Activated CD4-positive, alpha-beta T cell treated with anti-CD3 and anti-CD28 coated beads, Interleukin-10, Interleukin-2, amounts not matched to agents 100 ng/mL and 50 ng/mL, durations not matched to agents 16 hours and 8 hours (primary cell): ENCODE measurements around the gene FAM204A.

Experiments
- DNase-seq: peaks from one replicate; pipeline ENCODE4 v3.0.0-alpha.2; 2020

The FAM204A gene

DNA sequence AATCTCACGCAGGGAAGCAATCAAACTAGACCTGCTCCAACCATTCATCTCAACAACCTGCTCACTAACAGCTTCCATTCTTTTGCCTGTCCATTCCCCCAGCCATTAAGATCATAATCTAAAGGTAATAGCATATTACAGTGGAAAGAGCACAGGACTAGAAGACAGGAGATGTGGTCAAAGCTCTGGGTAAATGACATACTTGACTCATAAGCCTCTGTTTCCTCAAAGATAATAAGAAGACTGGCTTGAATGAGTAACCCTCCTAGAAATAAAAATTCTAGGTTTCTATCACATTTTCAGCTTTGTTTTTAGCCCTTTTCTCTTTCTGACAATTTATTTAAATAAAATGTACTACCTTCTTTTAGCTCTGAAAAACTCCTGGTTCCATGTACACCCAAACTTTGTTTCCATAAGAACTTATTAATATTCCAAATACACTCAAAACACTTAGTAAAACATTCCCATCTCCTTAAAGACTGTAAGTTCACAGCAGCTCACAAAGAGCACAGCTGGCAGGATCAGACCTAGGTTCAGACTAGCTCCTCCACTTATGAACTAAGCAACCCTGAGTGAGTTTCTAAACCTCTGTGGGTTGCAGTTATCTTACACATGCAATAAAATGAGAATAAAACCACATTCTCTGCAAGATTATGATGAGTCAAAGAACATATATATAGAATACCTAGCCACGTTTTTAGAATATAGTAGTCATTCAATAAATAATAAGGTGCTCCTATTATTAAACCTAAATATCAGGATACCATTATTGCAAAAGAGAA lies 11.6 kb downstream of the FAM204A start:
- DNase-seq: peak; percentile 45

DNA sequence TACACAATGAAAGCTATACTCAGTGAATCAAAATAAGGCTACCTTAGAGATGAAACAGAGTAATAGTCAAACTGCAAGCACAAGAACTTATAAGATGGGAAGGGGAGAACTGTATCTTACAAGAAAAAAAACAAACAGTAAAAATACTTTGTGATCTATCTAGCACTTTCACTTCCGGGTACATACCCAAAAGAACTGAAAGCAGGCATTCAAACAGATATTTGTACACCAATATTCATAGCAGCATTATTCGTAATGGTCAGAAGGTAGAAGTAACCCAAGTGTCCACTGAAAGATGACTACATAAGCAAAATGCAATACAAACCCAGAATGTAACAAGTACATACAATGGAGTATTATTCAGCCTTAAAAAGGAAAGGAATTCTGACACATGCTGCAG lies 18.0 kb downstream of the FAM204A start:
- DNase-seq: no peak

DNA sequence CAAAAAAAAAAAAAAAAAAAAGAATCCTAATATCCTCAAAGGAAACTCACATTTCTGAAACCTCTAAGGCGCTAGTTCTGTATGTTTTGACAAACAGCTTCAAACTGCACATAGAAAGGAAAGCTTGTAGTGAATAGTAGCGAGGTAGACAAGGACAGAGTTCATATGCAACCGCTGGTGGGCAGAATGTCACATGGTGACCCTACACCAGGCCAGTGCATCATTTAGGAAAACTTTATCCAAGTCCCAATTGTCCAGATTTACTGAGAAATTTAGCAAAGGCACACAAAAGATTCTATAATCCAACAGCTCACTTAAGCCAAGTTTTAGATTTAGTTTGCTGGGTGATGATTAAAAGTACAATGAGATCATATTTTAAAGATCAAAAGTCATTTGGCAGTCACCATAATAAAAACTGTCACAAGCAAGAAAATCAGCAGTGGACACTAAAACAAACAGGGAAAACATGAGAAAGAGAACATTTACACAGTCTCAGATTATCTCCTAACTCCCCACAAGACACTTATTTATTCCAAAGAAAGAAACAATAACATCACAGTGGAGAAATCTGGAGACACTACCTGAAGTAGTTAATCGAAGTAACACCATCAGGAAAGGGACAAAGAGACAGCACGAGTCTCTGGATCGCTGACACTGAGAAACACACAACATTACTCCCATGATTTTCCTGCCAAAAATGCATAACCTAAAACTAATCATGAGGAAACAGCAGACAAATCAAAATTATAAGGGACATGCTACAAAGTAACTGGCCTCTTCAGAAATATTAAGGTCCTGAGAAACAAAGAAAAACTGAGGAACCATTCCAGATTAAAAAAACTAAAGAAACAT lies 20.2 kb downstream of the FAM204A start:
- no peak for DNase-seq

DNA sequence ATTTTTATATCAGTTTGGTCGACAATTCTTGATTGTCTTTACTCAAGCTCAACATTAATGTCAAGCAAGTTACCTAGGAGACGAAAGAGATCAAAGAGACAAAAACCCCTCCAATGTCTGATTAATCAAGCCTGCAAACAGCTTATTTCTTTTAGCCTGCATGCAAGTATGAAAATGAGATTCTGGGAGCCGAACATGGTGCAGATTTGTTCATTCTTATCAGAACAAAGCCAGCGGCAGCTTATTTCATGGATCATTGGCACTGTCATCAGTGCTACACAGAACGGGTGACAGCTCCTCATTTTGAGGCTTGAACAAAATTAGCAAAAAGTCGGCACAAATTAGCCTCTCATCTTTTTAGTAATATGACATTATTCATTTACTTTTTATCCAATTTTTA lies 26.5 kb downstream of the FAM204A start:
- DNase-seq: no peak

DNA sequence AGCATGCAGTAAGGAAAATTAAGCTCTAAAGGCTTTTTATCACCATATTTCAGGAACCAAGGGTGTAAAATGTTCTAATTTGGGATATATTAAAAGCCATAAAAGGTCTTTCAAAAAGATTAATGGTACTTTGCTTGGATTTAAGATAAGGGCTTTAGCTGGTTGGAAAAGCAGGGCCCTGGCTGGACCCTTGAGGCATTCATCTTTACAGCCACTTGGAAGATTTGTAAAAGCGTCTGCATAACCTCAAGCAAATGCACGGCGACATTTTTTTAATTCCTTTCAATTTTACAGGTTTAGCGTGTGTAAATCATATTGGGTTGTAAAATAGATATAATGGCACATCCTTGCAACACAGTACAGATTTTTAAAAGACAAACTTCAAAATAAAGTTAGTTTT lies 27.2 kb downstream of the FAM204A start:
- DNase-seq: no peak

DNA sequence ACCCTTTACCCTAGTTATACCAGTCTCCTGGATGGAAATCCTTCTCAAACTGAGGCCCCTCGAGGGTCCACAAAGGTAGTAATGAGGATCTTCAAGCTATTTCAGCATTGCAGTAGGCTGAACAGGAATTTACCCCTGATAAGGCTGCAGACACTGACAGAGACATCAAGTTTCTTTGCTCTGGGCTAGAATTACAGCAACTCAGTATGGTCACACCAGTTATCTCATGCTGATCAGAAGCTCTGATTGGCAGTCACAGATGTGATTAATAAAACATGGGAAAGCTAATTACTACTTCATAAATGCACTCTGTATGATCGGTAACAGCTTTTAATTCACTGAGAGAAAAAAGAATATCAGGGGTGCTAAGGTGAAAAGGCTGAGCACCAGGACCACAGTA lies 30.6 kb downstream of the FAM204A start:
- DNase-seq: no peak

DNA sequence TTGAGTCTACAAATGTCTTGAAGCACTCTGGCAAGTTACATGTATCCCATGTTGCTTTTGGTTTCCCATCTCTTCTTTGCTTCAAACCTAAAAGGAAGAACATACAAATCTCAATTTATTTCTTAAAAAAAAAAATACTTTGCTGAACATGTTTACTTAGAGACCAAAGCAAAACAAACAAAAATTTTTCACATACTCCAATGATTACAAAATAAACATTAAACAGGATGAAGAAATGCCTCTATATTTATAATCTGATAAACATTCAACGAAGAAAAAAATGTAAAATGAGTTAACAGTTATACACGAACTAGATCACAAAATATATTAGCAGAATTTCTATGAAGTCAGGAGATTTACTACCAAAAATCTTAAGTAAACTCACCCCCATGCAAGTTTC lies 31.3 kb downstream of the FAM204A start:
- no peak for DNase-seq

DNA sequence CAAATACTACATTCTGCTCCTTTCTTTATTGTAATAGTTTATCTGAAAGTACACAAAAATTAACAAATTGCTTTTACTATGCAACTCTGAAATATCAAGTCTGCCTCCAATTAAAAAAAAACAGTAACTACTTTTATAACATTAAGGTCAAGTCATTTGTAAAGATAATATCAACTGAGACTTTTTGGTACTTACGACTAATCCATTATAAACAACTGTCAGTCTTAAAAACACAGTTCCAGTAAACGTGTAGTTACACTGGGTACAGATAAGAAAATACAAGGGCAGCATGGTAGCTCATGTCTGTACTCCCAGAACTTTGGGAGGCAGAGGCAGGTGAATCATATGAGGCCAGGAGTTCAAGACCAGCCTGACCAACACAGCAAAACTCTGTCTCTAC lies 32.2 kb downstream of the FAM204A start:
- no peak for DNase-seq

DNA sequence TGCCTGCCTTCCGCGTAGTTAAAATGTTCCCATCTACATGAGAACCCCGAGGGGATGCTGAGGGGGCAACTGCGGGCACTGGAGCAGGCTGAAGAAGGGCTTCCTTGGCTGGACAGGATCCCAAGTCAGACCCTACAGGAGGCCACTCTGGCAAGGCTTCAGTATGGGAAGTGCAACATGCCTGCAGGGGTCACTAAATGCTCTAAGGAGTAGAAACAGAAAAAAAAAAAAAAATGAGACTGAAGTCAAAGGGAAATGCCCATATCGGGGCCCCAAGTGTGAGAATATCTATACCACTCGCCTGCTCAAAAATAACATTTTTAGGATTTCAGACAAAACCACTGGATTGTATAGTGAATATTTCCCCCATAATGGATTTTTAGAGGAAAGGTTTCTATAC lies 33.5 kb downstream of the FAM204A start:
- DNase-seq: no peak

DNA sequence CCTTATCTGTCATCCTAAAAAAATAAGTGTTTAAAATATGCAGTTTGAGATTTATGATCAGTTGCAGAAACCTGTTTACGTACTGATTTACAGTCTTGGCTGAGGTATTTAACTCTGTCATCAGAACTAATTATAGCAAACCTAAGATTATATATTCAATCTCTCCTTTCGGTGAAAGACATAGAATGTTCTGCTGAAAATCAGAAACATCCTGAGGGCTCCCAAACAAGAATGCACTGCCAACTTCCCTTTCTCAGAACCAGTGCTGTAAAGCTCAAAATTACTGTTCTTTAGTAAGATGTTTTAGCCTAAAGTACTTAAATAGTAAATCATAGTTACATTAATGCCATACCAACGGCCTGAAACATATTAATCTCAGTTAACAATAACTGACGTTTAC lies 34.3 kb downstream of the FAM204A start:
- no peak for DNase-seq

DNA sequence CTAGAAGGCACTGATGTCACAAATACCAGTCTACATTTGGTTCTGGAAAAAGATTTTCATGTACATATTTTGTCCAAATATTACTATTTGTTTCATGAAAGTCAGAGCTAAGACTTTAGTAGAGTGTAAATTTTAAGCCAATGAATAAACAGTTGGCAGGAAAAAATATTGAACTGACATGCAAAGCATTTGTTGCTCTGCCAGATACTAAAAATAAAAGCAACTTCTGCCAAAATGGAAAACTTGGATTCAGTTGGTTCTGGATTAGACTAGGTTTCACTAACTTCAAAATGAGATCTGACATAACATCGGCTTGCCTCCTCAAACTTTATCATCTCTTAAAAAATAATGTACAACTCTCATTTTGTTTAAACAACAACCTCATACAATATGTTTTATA lies 34.9 kb downstream of the FAM204A start:
- no peak for DNase-seq

DNA sequence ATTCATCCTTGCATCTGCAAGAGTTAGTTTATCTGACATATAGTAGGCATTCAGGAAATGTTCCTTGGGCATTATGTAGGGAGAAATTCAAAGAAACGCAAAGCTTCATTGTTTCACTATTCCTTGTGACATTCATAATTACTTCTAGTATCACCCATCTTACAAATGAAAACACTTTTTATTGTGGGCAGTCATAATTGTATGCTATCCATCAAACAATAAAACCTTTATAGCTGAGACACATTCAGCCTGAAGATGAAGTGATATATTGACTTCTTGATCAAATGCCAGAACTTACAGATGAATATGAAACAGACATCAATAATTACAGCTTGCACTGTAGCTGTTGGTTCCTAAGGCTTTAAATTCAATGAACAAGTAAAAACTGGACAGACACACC lies 36.4 kb downstream of the FAM204A start:
- no peak for DNase-seq

DNA sequence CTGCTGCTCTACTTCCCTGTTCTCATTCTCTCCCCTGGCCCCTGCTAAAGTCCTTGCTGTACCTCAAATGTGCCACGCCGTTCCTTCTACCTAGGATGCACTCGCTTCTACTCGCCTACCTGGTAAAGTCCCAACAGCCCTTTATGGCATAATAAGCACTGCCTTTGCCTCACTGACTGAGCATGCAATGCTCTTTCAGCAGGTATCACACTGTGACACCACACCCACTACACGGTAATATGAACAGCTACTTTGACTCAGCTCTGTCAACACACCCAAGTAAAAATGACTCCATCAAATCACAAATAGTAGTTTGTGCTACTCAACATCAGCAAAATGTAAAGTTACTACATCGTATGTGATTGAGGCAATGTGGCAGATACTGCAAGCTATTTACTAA lies 37.6 kb downstream of the FAM204A start:
- DNase-seq: no peak

DNA sequence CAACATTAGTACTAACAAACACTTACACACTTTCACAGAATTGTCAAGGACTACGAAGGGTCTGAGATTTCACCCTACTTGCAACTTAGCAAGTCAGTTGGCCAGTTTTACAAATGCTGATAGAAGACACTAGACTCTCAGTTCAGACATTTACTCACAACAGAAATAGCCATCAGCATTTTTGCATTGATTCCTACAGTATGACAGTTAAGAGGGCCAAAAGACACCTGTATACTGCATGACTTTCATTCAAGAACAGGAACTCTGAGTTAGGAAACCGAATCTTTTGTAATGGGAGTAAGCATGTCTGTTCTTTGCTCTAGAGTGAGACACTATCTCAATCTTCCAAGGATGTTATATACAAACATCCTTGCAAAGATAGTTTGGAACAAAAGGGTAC lies 40.9 kb downstream of the FAM204A start:
- no peak for DNase-seq

DNA sequence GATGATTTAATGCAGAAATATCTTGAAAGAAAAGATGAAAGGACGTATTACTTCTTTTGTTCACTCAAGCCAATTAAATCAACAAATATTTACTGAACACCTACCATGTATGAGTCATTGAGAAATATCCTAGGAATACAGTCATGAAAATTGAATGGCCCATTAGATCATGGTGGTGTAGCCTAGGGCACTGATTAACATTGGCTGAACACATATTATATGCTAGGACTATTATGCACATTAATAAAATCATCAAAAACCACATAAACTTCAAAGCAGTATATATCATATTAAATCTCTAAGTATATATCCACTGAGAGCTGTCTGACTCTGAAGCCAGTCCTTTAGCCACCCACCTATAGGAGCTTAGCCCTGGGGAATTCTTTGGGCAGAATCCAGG lies 41.8 kb downstream of the FAM204A start:
- DNase-seq: no peak

DNA sequence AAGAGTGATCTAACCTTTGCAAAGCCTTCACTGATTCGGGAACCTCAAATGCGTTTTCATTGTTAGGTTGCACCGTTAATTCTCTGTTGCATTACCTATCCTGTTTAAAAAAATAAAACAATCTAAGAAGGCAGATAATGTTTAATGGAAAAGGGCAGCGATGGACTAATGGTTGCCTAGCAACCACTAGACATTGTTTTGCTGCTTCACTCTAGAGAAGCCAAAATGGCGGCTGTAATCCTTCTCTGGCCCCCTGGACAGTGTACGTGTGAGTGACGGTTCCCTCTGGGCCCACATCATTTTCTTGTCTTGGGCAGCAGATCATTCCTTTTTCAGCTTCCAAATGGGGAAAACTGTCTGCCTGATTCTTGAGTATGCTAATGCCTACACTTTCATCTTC lies 43.3 kb downstream of the FAM204A start:
- no peak for DNase-seq

DNA sequence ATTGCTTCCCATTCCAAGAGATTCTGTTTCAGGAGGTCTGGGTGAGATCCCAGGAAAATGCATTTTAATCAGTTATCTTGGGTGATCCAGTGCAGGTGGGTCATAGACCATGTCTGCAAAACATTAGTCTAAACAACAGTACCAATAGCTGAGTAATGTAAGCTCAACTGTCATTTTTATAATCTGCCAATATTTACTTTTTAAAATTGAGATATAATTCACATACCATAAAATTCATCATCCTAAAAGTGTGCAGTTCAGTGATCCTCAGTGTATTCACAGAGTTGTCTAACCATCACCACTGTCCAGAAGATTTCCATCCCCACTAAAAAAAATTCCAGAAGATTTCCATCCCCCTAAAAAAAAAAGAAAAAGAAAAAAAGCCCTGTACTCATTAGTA lies 51.0 kb downstream of the FAM204A start:
- DNase-seq: no peak

DNA sequence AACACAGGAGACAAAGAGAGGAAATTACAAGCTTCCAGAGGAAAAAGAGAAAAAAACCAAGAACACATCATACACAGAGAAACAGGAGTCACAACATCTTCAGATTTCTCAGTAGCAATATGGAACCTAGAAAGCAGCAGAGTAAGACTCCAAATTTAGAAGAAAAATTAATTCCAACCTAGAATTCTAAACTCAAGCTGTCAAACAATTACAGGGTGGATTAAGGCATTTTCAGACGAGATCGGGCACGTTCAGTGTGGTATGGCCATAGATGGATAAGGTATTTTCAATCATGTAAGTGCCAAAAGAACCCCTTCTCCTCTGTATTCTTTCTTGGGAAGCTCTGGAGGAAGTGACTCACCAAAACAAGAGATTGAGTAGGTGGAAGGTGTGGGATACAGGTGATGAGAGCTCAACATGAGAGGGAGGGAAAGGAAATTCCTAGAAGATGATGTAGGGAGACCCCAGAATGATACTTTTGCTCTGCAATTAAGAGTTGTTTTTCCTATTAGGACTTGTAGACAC lies 51.6 kb downstream of the FAM204A start:
- DNase-seq: no peak

DNA sequence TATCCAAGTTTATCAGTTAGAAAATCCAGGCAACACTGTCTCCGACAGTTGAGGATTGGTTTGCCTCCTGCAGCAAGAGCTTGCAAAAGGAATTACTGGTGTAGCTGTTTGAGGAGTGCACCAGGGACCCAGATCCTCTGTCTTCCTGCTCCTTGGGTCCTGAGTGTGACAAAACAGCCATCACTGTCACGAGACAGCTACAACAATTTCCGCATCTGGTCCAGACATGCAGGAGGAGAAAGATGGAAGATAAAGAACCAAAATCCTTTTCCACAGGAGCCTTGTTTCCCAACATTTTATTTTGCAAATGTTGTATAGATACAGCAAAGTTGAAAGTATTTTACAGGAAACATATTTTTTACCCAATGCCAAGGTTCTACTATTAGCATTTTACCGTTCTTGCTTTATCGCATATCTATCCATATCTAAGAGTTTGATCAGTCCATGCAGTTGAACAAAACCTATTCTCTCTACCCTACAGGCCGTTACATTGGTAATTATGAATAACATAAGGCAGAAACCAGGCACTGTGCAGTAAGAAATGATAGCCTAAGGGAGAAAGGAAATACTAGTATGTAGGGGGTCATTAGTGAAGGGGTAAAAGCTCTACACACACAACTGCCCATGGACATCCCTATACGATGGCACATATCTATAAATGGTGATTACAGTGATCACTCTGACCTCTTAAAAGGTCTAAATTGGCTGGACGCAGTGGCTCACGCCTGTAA lies 54.9 kb downstream of the FAM204A start:
- DNase-seq: no peak

DNA sequence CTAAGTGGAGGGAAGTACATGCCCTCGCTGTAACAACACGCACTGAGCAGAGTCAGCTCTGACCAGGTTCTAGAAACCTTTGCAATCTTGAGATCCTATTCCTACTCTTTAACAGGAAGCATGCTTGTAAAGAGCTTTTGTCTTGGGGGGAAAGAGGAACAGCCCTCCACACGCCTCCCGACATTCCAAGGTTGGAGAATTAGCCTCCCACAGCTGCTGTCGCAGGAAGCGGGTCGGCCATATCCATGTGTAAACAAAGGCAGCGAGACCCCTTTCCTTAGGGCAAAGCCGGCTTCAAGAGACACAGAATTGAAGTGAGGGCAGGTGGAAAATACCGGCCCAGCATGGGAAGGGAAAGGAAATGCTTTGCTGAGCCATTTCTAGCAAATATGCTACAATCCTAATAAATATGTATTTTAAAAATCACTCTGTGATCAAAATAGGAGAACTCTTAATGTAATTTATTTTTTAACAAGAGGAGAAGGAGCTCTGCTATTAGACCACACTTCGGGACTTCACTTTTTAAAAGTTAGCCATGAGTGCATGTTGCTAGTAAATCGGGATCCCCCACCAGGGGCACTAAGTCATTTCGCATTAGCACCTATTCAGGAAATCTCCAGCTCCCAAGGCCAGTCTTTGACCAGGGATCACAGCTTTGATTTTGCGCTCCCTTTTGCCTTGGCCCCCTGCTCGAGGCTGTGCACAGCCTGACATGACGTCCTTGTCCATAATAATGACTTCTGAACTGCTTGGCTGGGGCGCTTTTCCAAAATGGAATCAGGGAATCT lies 55.9 kb downstream of the FAM204A start:
- no peak for DNase-seq

DNA sequence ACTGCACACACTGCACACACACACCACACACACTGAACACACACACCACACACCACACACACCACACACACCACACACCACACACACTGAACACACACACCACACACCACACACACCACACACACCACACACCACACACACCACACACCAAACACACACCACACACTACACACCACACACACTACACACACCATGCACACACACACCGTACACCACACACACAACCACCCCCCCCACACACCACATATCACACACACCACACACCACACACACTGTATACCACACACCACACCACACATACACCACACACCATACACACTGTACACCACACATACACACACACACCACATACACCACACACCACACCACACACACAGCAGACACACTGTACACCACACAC lies 59.5 kb downstream of the FAM204A start:
- DNase-seq: no peak

DNA sequence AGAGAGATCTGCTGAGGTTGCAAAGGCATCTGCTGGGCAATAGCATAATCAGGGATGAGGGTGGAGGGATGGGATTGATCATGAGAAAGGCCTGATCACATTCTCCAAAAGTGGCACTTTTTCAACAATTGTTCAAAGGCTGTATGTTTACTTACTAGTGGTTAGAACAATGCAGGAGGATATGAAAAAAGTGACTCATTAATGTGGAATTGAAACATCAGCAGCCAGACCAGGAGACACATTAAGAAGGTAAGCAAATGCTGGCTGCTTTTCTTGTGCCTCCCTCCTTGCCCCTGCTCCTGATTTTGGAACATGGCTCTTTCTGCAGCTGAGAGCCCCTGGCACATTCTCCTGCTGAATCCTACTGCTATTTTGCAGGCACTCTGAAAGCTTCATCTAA lies 63.5 kb downstream of the FAM204A start:
- no peak for DNase-seq

DNA sequence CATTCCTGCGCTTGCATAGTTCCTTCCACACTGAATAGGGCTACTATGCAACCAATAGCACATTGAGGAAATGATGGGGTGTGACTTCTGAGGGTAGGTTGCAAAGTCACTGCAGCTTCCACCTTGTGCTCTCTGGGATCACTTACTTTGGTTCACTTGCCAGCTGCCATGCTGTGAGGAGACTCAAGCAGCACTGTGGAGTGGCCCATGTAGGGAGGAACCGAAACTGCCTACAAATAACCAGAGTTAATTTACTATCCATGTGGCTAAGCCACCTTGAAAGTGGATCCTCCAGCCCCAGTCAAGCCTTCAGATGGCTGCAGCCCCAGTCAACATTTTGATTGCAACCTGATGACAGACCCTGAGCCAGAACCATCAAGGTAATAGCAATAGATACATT lies 64.3 kb downstream of the FAM204A start:
- DNase-seq: no peak
